H9 (cell line): Measurements from ENCODE around the gene VSTM4. TPM values are rescaled to one million over a fixed set of nuclear protein-coding genes. Genes with fewer than 3 reads are reported as not detected.

Experiments
- DNase-seq: peaks from one replicate; pipeline ENCODE4 v3.0.0-alpha.2; 2017
- H2AFZ ChIP-seq: one replicate; pipeline ENCODE4 v1.6.1; 2013; ENCODE audit warnings: mild to moderate bottlenecking, low read length, control low read depth, moderate library complexity
- H2AK5ac ChIP-seq: 2 replicates; pipeline ENCODE4 v1.6.1; 2013; ENCODE audit warnings: low read length, control low read depth, mixed read lengths; ENCODE audit not compliant: insufficient read length
- H2BK120ac ChIP-seq: one replicate; pipeline ENCODE4 v1.6.1; 2013; ENCODE audit warnings: low read depth, mild to moderate bottlenecking, low read length, control low read depth, inconsistent platforms; ENCODE audit not compliant: poor library complexity, severe bottlenecking
- H2BK12ac ChIP-seq: 2 replicates; pipeline ENCODE4 v1.6.1; 2013; ENCODE audit warnings: low read length, control low read depth, mixed read lengths, low read depth; ENCODE audit not compliant: insufficient read length
- H2BK15ac ChIP-seq: 2 replicates; pipeline ENCODE4 v1.6.1; 2013; ENCODE audit warnings: low read depth, low read length, control low read depth
- H2BK20ac ChIP-seq: one replicate; pipeline ENCODE4 v1.6.1; 2013; ENCODE audit warnings: low read depth, mild to moderate bottlenecking, low read length, control low read depth, inconsistent platforms; ENCODE audit not compliant: poor library complexity, severe bottlenecking
- H2BK5ac ChIP-seq: 2 replicates; pipeline ENCODE4 v1.6.1; 2013; ENCODE audit warnings: low read length, control low read depth, mixed read lengths; ENCODE audit not compliant: insufficient read length
- H3K14ac ChIP-seq: 2 replicates; pipeline ENCODE4 v1.6.1; 2013; ENCODE audit warnings: low read length, control low read depth; ENCODE audit not compliant: insufficient read depth
- H3K18ac ChIP-seq: 2 replicates; pipeline ENCODE4 v1.6.1; 2013; ENCODE audit warnings: low read depth, mild to moderate bottlenecking, mixed read lengths, low read length, control low read depth; ENCODE audit not compliant: insufficient read length
- H3K23ac ChIP-seq: 2 replicates; pipeline ENCODE4 v1.6.1; 2013; ENCODE audit warnings: low read length, control low read depth, mixed read lengths, low read depth; ENCODE audit not compliant: insufficient read length
- H3K23me2 ChIP-seq: 2 replicates; pipeline ENCODE4 v1.6.1; 2013; ENCODE audit warnings: low read depth, mild to moderate bottlenecking, mixed read lengths, low read length, control low read depth; ENCODE audit not compliant: insufficient read length, poor library complexity, severe bottlenecking
- H3K27ac ChIP-seq: 2 replicates; pipeline ENCODE4 v1.5.1; 2013; ENCODE audit warnings: low read length, control low read depth, mixed read lengths, low read depth; ENCODE audit not compliant: insufficient read length
- H3K27me3 ChIP-seq: 2 replicates; pipeline ENCODE4 v1.6.1; 2013; ENCODE audit warnings: low read length, control low read depth, inconsistent platforms; ENCODE audit not compliant: insufficient read depth
- H3K4ac ChIP-seq: 2 replicates; pipeline ENCODE4 v1.6.1; 2013; ENCODE audit warnings: low read depth, mild to moderate bottlenecking, control low read depth, inconsistent platforms, low read length, moderate library complexity
- H3K4me1 ChIP-seq: 2 replicates; pipeline ENCODE4 v1.6.1; 2013; ENCODE audit warnings: low read length, control low read depth, inconsistent platforms; ENCODE audit not compliant: insufficient read depth
- H3K4me2 ChIP-seq: 2 replicates; pipeline ENCODE4 v1.6.1; 2013; ENCODE audit warnings: low read length, control low read depth, mixed read lengths; ENCODE audit not compliant: insufficient read length, insufficient read depth
- H3K56ac ChIP-seq: 2 replicates; pipeline ENCODE4 v1.6.1; 2013; ENCODE audit warnings: low read depth, mild to moderate bottlenecking, mixed read lengths, low read length, control low read depth; ENCODE audit not compliant: insufficient read length
- H3K79me1 ChIP-seq: 2 replicates; pipeline ENCODE4 v1.6.1; 2013; ENCODE audit warnings: low read depth, mild to moderate bottlenecking, moderate library complexity, low read length, control low read depth, inconsistent platforms; ENCODE audit not compliant: insufficient read depth, poor library complexity, severe bottlenecking
- H3K79me2 ChIP-seq: 2 replicates; pipeline ENCODE4 v1.6.1; 2013; ENCODE audit warnings: low read length, control low read depth, inconsistent platforms; ENCODE audit not compliant: insufficient read depth
- H3K9ac ChIP-seq: 2 replicates; pipeline ENCODE4 v1.6.1; 2013; ENCODE audit warnings: low read length, control low read depth, mixed read lengths; ENCODE audit not compliant: insufficient read length; ENCODE audit errors: extremely low read depth
- H3K9me3 ChIP-seq: one replicate; pipeline ENCODE4 v1.6.1; 2013; ENCODE audit warnings: low read depth, low read length, inconsistent platforms; ENCODE audit not compliant: control insufficient read depth
- H3T11ph ChIP-seq: one replicate; pipeline ENCODE4 v1.6.1; 2013; ENCODE audit warnings: mild to moderate bottlenecking, low read length, control low read depth, inconsistent platforms
- H4K20me1 ChIP-seq: one replicate; pipeline ENCODE4 v1.6.1; 2013; ENCODE audit not compliant: control insufficient read depth, insufficient read length, insufficient read depth
- H4K5ac ChIP-seq: 2 replicates; pipeline ENCODE4 v1.6.1; 2013; ENCODE audit warnings: low read depth, mild to moderate bottlenecking, mixed read lengths, low read length, control low read depth; ENCODE audit not compliant: insufficient read length
- H4K8ac ChIP-seq: replicated peaks from 2 replicates; pipeline ENCODE4 v1.6.1; 2013; ENCODE audit warnings: low read length, control low read depth, mixed read lengths, low read depth; ENCODE audit not compliant: insufficient read length
- H4K91ac ChIP-seq: 2 replicates; pipeline ENCODE4 v1.6.1; 2013; ENCODE audit warnings: low read depth, mild to moderate bottlenecking, moderate library complexity, mixed read lengths, low read length, control low read depth; ENCODE audit not compliant: insufficient read length
- H3K27ac Mint-ChIP-seq, 3 experiments: 2 replicates in 2 of 3; 3 replicates in 1 of 3; pipeline ENCODE4 v1.8.0; 2020 to 2021; ENCODE audit warnings: mixed read lengths in 3 of 3, mild to moderate bottlenecking in 1 of 3, moderate library complexity in 1 of 3
- H3K27me3 Mint-ChIP-seq: 2 replicates; pipeline ENCODE4 v1.8.0; 2021; ENCODE audit warnings: low read depth, mild to moderate bottlenecking, moderate library complexity, mixed read lengths
- H3K36me3 Mint-ChIP-seq, 3 experiments: 2 replicates in 2 of 3; 3 replicates in 1 of 3; pipeline ENCODE4 v1.8.0; 2020 to 2021; ENCODE audit warnings: low read depth in 3 of 3, mixed read lengths in 3 of 3; ENCODE audit not compliant: insufficient read depth in 1 of 3
- H3K4me1 Mint-ChIP-seq, 2 experiments: 2 replicates each; pipeline ENCODE4 v1.8.0; 2020; ENCODE audit warnings: mixed read lengths in 2 of 2
- H3K4me3 Mint-ChIP-seq, 2 experiments: 2 replicates in 1 of 2; 3 replicates in 1 of 2; pipeline ENCODE4 v1.8.0; 2020 to 2021; ENCODE audit warnings: mild to moderate bottlenecking in 2 of 2, mixed read lengths in 2 of 2, moderate library complexity in 1 of 2
- H3K9me3 Mint-ChIP-seq, 2 experiments: 2 replicates in 1 of 2; 3 replicates in 1 of 2; pipeline ENCODE4 v1.8.0; 2020; ENCODE audit warnings: mild to moderate bottlenecking in 2 of 2, mixed read lengths in 2 of 2, moderate library complexity in 1 of 2
- CTCF ChIP-seq: fragments of 200-600 bp; sonication (generic); conservative IDR thresholded peaks from 3 replicates; pipeline ENCODE4 v1.8.0; 2021; ENCODE audit warnings: antibody characterized with exemption, mild to moderate bottlenecking
- WGBS: extraction: QIAGEN DNeasy Blood & Tissue Kit; methylation state at CpG from one replicate; pipeline ENCODE4 v1.1.7; 2013; ENCODE audit warnings: missing lambda C conversion rate, low lambda C conversion rate, mixed read lengths; ENCODE audit not compliant: insufficient read length; ENCODE audit errors: extremely low coverage; 5-methylcytosine and 5-hydroxymethylcytosine counted together
- total RNA-seq: library from RNA; stranded (reverse); gene quantifications from 2 replicates; pipeline ENCODE4 v1.2.1, GENCODE V29; 2021

The VSTM4 gene
- total RNA-seq, 1 experiment from 2014 or later, result 0.44 TPM

- no CpG with 5 or more reads among the region's 3 CpGs for WGBS
Measured at GRCh38 chr10:49112851-49113250, 2.5 kb downstream of the VSTM4 start.

More at GRCh38 chr10:49112851-49113250, 2.5 kb downstream of the VSTM4 start:
- Histone ChIP-seq H2AFZ (no peak overlapping the region), H2BK12ac (no peak overlapping the region), H3K23me2 (peaks cover 5% of the 10 kb centered on the region), H4K20me1 (no peaks in the 10 kb centered on the region), H3K56ac (no peak overlapping the region), H3K27me3 (no peaks in the 10 kb centered on the region; the same call in 1 of the 2 replicates), H3K4ac (no peak overlapping the region), H3K79me2 (no peaks in the 10 kb centered on the region), H2BK120ac (no peak overlapping the region), H2AK5ac (no peak overlapping the region), H2BK20ac (no peak overlapping the region), H2BK5ac (no peak overlapping the region), H4K5ac (no peak overlapping the region), H2BK15ac (no peak overlapping the region), H3K4me2 (no peak overlapping the region), H3K4me1 (no peaks in the 10 kb centered on the region), H4K91ac (no peak overlapping the region), H3K27ac (no peak overlapping the region), H3T11ph (no peak overlapping the region), H3K14ac (no peak overlapping the region), H3K9ac (no peak overlapping the region), H3K18ac (no peak overlapping the region), H3K23ac (no peak overlapping the region), H3K9me3 (no peaks in the 10 kb centered on the region), H4K8ac (no peak overlapping the region), H3K79me1 (no peaks in the 10 kb centered on the region)
- no peak for TF ChIP-seq CTCF
- Mint-ChIP-seq H3K36me3 (no peaks in the 10 kb centered on the region), H3K4me1 (peaks cover 9 to 10% of the 10 kb centered on the region in 2 experiments; a peak in 3 of 4 replicates), H3K27me3 (peaks cover 33% of the 10 kb centered on the region), H3K4me3 (no peak overlapping the region), H3K27ac (no peak overlapping the region), H3K9me3 (no peaks in the 10 kb centered on the region)
- no peak for DNase-seq
